ENCODE results near the gene USP17L22.
"Not testable (repeated sequence)": the region's sequence is repeated elsewhere in the genome, so short reads cannot be mapped to it uniquely, and the experiment has no call there.

Gene USP17L22

DNA sequence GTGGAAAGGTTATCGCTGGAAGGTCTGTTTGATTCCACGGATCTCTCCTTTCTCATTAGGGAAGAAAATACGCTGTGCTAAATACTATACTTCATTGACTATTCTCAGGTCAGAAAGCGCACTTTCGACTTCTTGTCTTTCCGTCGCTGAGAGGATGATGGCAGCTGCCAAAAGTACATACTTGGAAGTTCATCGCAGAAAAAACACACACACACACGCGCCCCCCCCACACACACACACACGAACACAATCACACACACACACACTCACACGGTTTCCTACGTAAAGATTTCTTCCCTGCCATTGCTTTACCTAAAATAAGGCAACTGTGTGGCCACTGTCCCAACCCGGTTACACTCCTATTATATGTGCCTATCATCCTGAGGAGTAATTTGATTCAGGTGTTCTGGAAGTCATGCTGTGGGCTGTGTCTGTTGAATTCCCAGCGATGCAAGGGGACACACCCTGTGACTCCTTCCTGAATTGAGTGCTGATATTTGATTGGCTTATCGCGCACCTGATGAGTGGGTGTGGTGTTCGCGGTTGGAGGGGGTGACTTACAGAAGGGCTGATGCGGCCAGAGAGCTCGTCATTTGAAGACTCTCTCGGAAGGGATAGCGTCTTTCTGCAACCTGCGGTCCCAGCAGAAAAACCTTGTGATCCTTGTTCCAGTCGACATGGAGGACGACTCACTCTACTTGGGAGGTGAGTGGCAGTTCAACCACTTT, 19.3 kb upstream of the USP17L22 start, which contains the start of gene USP17L18:
Gene USP17L18 (plus strand): TSS at position 678 of the 728 bp plus-strand sequence. CDS start 0 bp downstream, at position 678.
- not testable (repeated sequence) for H3K9me3 ChIP-seq (ENCODE audit: low read length); H3K79me2 ChIP-seq (ENCODE audit: insufficient read depth, low read length); H3K36me3 ChIP-seq (ENCODE audit: insufficient read depth, low read length); H3K9ac ChIP-seq (ENCODE audit: low read length); H3K27ac ChIP-seq (ENCODE audit: low read depth, low read length, poor library complexity, severe bottlenecking); H3K4me1 ChIP-seq (ENCODE audit: insufficient read depth, low read length, severe bottlenecking); H3K4me2 ChIP-seq (ENCODE audit: low read length); H3K27me3 ChIP-seq (ENCODE audit: insufficient read depth, low read length); H3K9me2 ChIP-seq (ENCODE audit: low read depth, low read length); H2AFZ ChIP-seq (ENCODE audit: low read length); H4K20me1 ChIP-seq (ENCODE audit: insufficient read depth, low read length); H3K4me3 ChIP-seq (ENCODE audit: low read depth, low read length, poor library complexity, severe bottlenecking); H3F3A ChIP-seq (ENCODE audit: insufficient read depth, low read length)

DNA sequence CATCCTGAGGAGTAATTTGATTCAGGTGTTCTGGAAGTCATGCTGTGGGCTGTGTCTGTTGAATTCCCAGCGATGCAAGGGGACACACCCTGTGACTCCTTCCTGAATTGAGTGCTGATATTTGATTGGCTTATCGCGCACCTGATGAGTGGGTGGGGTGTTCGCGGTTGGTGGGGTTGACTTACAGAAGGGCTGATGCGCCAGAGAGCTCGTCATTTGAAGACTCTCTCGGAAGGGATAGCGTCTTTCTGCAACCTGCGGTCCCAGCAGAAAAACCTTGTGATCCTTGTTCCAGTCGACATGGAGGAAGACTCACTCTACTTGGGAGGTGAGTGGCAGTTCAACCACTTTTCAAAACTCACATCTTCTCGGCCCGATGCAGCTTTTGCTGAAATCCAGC, 14.3 kb upstream of the USP17L22 start, which contains the start of gene USP17L19:
Gene USP17L19 (plus strand): TSS at position 301 of the 400 bp plus-strand sequence. CDS start 0 bp downstream, at position 301.
- H3K9me2 ChIP-seq (ENCODE audit: low read depth, low read length); H3K4me2 ChIP-seq (ENCODE audit: low read length); H3K4me1 ChIP-seq (ENCODE audit: insufficient read depth, low read length, severe bottlenecking); H3K36me3 ChIP-seq (ENCODE audit: insufficient read depth, low read length); H3K4me3 ChIP-seq (ENCODE audit: low read depth, low read length, poor library complexity, severe bottlenecking); H3K79me2 ChIP-seq (ENCODE audit: insufficient read depth, low read length); H3K9me3 ChIP-seq (ENCODE audit: low read length); H3K27ac ChIP-seq (ENCODE audit: low read depth, low read length, poor library complexity, severe bottlenecking); H4K20me1 ChIP-seq (ENCODE audit: insufficient read depth, low read length); H3K27me3 ChIP-seq (ENCODE audit: insufficient read depth, low read length); H2AFZ ChIP-seq (ENCODE audit: low read length); H3K9ac ChIP-seq (ENCODE audit: low read length); H3F3A ChIP-seq (ENCODE audit: insufficient read depth, low read length): not testable (repeated sequence)

DNA sequence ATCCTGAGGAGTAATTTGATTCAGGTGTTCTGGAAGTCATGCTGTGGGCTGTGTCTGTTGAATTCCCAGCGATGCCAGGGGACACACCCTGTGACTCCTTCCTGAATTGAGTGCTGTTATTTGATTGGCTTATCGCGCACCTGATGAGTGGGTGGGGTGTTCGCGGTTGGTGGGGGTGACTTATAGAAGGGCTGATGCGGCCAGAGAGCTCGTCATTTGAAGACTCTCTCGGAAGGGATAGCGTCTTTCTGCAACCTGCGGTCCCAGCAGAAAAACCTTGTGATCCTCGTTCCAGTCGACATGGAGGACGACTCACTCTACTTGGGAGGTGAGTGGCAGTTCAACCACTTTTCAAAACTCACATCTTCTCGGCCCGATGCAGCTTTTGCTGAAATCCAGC, 9.6 kb upstream of the USP17L22 start, which contains the start of gene USP17L20:
Gene USP17L20 (plus strand): TSS at position 301 of the 400 bp plus-strand sequence. CDS start 0 bp downstream, at position 301.
- not testable (repeated sequence) for H3K4me3 ChIP-seq (ENCODE audit: low read depth, low read length, poor library complexity, severe bottlenecking); H3K9me3 ChIP-seq (ENCODE audit: low read length); H2AFZ ChIP-seq (ENCODE audit: low read length); H4K20me1 ChIP-seq (ENCODE audit: insufficient read depth, low read length); H3K9ac ChIP-seq (ENCODE audit: low read length); H3K36me3 ChIP-seq (ENCODE audit: insufficient read depth, low read length); H3K9me2 ChIP-seq (ENCODE audit: low read depth, low read length); H3K27me3 ChIP-seq (ENCODE audit: insufficient read depth, low read length); H3K79me2 ChIP-seq (ENCODE audit: insufficient read depth, low read length); H3K4me2 ChIP-seq (ENCODE audit: low read length); H3K27ac ChIP-seq (ENCODE audit: low read depth, low read length, poor library complexity, severe bottlenecking); H3F3A ChIP-seq (ENCODE audit: insufficient read depth, low read length); H3K4me1 ChIP-seq (ENCODE audit: insufficient read depth, low read length, severe bottlenecking)

DNA sequence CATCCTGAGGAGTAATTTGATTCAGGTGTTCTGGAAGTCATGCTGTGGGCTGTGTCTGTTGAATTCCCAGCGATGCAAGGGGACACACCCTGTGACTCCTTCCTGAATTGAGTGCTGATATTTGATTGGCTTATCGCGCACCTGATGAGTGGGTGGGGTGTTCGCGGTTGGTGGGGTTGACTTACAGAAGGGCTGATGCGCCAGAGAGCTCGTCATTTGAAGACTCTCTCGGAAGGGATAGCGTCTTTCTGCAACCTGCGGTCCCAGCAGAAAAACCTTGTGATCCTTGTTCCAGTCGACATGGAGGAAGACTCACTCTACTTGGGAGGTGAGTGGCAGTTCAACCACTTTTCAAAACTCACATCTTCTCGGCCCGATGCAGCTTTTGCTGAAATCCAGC, 4.8 kb upstream of the USP17L22 start, which contains the start of gene USP17L21:
Gene USP17L21 (plus strand): TSS at position 301 of the 400 bp plus-strand sequence. CDS start 0 bp downstream, at position 301.
- not testable (repeated sequence) for H3K4me1 ChIP-seq (ENCODE audit: insufficient read depth, low read length, severe bottlenecking); H3K9me2 ChIP-seq (ENCODE audit: low read depth, low read length); H3K9me3 ChIP-seq (ENCODE audit: low read length); H3K27ac ChIP-seq (ENCODE audit: low read depth, low read length, poor library complexity, severe bottlenecking); H3F3A ChIP-seq (ENCODE audit: insufficient read depth, low read length); H2AFZ ChIP-seq (ENCODE audit: low read length); H3K79me2 ChIP-seq (ENCODE audit: insufficient read depth, low read length); H3K9ac ChIP-seq (ENCODE audit: low read length); H3K36me3 ChIP-seq (ENCODE audit: insufficient read depth, low read length); H4K20me1 ChIP-seq (ENCODE audit: insufficient read depth, low read length); H3K4me3 ChIP-seq (ENCODE audit: low read depth, low read length, poor library complexity, severe bottlenecking); H3K27me3 ChIP-seq (ENCODE audit: insufficient read depth, low read length); H3K4me2 ChIP-seq (ENCODE audit: low read length)

DNA sequence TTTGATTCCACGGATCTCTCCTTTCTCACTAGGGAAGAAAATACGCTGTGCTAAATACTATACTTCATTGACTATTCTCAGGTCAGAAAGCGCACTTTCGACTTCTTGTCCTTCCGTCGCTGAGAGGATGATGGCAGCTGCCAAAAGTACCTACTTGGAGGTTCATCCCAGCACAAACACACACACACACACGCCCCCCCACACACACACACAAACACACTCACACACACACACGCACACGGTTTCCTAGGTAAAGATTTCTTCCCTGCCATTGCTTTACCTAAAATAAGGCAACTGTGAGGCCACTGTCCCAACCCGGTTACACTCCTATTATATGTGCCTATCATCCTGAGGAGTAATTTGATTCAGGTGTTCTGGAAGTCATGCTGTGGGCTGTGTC, 4.3 kb downstream of the USP17L22 start:
- not testable (repeated sequence) for H3K79me2 ChIP-seq (ENCODE audit: insufficient read depth, low read length); H2AFZ ChIP-seq (ENCODE audit: low read length); H3K9ac ChIP-seq (ENCODE audit: low read length); H4K20me1 ChIP-seq (ENCODE audit: insufficient read depth, low read length); H3K4me1 ChIP-seq (ENCODE audit: insufficient read depth, low read length, severe bottlenecking); H3K4me3 ChIP-seq (ENCODE audit: low read depth, low read length, poor library complexity, severe bottlenecking); H3K36me3 ChIP-seq (ENCODE audit: insufficient read depth, low read length); H3K27ac ChIP-seq (ENCODE audit: low read depth, low read length, poor library complexity, severe bottlenecking); H3K9me2 ChIP-seq (ENCODE audit: low read depth, low read length); H3K9me3 ChIP-seq (ENCODE audit: low read length); H3K27me3 ChIP-seq (ENCODE audit: insufficient read depth, low read length); H3K4me2 ChIP-seq (ENCODE audit: low read length); H3F3A ChIP-seq (ENCODE audit: insufficient read depth, low read length)

Data from OCI-LY1 (cell line).